HFFc6 (cell line): ENCODE data around the gene PCYT1A. TPM values are rescaled to one million over a fixed set of nuclear protein-coding genes. Genes with fewer than 3 reads are reported as not detected.

Source experiments
- DNase-seq: peaks from one replicate; pipeline ENCODE4 v3.0.0-alpha.2; 2018
- H3K27ac Mint-ChIP-seq: 2 replicates; pipeline ENCODE4 v1.8.0; 2020; ENCODE audit warnings: mild to moderate bottlenecking, mixed read lengths
- H3K27me3 Mint-ChIP-seq: 2 replicates; pipeline ENCODE4 v1.8.0; 2021; ENCODE audit warnings: mild to moderate bottlenecking, moderate library complexity, mixed read lengths; ENCODE audit not compliant: insufficient read depth
- H3K36me3 Mint-ChIP-seq: 2 replicates; pipeline ENCODE4 v1.8.0; 2021; ENCODE audit warnings: low read depth, mixed read lengths
- H3K4me1 Mint-ChIP-seq: 2 replicates; pipeline ENCODE4 v1.8.0; 2020; ENCODE audit warnings: low read depth, mixed read lengths
- H3K4me3 Mint-ChIP-seq: 2 replicates; pipeline ENCODE4 v1.8.0; 2020; ENCODE audit warnings: mild to moderate bottlenecking, moderate library complexity, mixed read lengths
- H3K9me3 Mint-ChIP-seq: 2 replicates; pipeline ENCODE4 v1.8.0; 2020; ENCODE audit warnings: mild to moderate bottlenecking, mixed read lengths
- CTCF ChIP-seq: fragments of 200-600 bp; sonication (generic); IDR thresholded peaks from 2 replicates; pipeline ENCODE4 v1.5.0; 2021; ENCODE audit warnings: antibody characterized with exemption, mild to moderate bottlenecking
- total RNA-seq, 6 experiments: library from RNA; stranded (reverse); fragmentation: NEBNext Ultra II Directional; extraction: Animal tissue kit (Norgen Biotek cat#: 25700); gene quantifications; 2 replicates in 1 of 6; 3 replicates in 5 of 6; pipeline ENCODE4 v1.2.3, GENCODE V29; 2021

The PCYT1A gene
- total RNA-seq, 6 experiments from 2014 or later: 77.2 to 83.0 (median 81.2) TPM

- Mint-ChIP-seq H3K27me3 (peaks cover 11% of the 10 kb centered on the region), H3K36me3 (no peaks in the 10 kb centered on the region), H3K27ac (no peak overlapping the region), H3K4me1 (no peaks in the 10 kb centered on the region; the same call in 1 of the 2 replicates), H3K4me3 (no peak overlapping the region), H3K9me3 (no peaks in the 10 kb centered on the region)
- no peak for TF ChIP-seq CTCF
- no peak for DNase-seq
These were observed 62.4 kb downstream of the PCYT1A start for GRCh38 chr3:196225086-196225485.

- H3K4me1 Mint-ChIP-seq: peaks cover 11% of the 10 kb centered on the region
- no peaks in the 10 kb centered on the region for H3K9me3 Mint-ChIP-seq
- H3K27me3 Mint-ChIP-seq: peaks cover 8% of the 10 kb centered on the region
- no peak for DNase-seq
- no peaks in the 10 kb centered on the region for H3K36me3 Mint-ChIP-seq
- TF ChIP-seq CTCF: no peak
- H3K4me3 Mint-ChIP-seq: no peak overlapping the region; the same call in 1 of the 2 replicates
- H3K27ac Mint-ChIP-seq: no peak overlapping the region
These were observed 64.5 kb downstream of the PCYT1A start for GRCh38 chr3:196222876-196223595.

- no peak for DNase-seq
- H3K9me3 Mint-ChIP-seq: no peaks in the 10 kb centered on the region
- H3K27me3 Mint-ChIP-seq: peaks cover 8% of the 10 kb centered on the region
- peaks cover 11% of the 10 kb centered on the region for H3K4me1 Mint-ChIP-seq
- H3K27ac Mint-ChIP-seq: no peak overlapping the region
- no peak for TF ChIP-seq CTCF
- H3K36me3 Mint-ChIP-seq: no peaks in the 10 kb centered on the region
- no peak overlapping the region for H3K4me3 Mint-ChIP-seq
These were observed 66.5 kb downstream of the PCYT1A start for GRCh38 chr3:196220991-196221390.

GRCh38 chr3:196220587-196220986 is 66.9 kb downstream of the PCYT1A start:
- no peaks in the 10 kb centered on the region for H3K9me3 Mint-ChIP-seq
- H3K27me3 Mint-ChIP-seq: peaks cover 9% of the 10 kb centered on the region
- DNase-seq: no peak
- H3K27ac Mint-ChIP-seq: peak overlapping the region; percentile 15
- H3K36me3 Mint-ChIP-seq: no peaks in the 10 kb centered on the region
- peaks cover 11% of the 10 kb centered on the region for H3K4me1 Mint-ChIP-seq
- no peak for TF ChIP-seq CTCF
- no peak overlapping the region for H3K4me3 Mint-ChIP-seq

GRCh38 chr3:196219970-196220311 is 67.6 kb downstream of the PCYT1A start:
- Mint-ChIP-seq H3K27ac (peak overlapping the region; percentile 87), H3K4me1 (peaks cover 11% of the 10 kb centered on the region), H3K36me3 (no peaks in the 10 kb centered on the region), H3K27me3 (peaks cover 12% of the 10 kb centered on the region), H3K9me3 (no peaks in the 10 kb centered on the region), H3K4me3 (no peak overlapping the region)
- TF ChIP-seq CTCF: no peak
- DNase-seq: no peak
